Measurements from ENCODE around the gene TMEM138. TPM values are rescaled to one million over a fixed set of nuclear protein-coding genes. Genes with fewer than 3 reads are reported as not detected.

TMEM138 gene
- total and polyA plus RNA-seq, 8 donors, result 10.8 to 39.2 (median 14.3) TPM

- H3K27ac ChIP-seq, result no peak overlapping the region
- no peak overlapping the region for H3K4me3 ChIP-seq
- no peak for FAIRE-seq
- no peak for TF ChIP-seq CTCF (IDR thresholded peaks at IDR 0.05)
- no peak for ATAC-seq
- H3K36me3 ChIP-seq, result peaks cover 0 to 54% (median 12%) of the 10 kb centered on the region in 3 donors
- DNase-seq, result no peak
- WGBS, 2 donors, result 82% methylated on average over 5 of the region's 5 CpGs
- intact Hi-C loops (cut with DNase I), result no loop called here
- no peaks in the 10 kb centered on the region for H3K4me1 ChIP-seq
- no peaks in the 10 kb centered on the region for H3K9me3 ChIP-seq
- no peaks in the 10 kb centered on the region for H3K27me3 ChIP-seq
These were observed 41.9 kb downstream of the TMEM138 start for GRCh38 chr11:61404103-61404502.

DNA sequence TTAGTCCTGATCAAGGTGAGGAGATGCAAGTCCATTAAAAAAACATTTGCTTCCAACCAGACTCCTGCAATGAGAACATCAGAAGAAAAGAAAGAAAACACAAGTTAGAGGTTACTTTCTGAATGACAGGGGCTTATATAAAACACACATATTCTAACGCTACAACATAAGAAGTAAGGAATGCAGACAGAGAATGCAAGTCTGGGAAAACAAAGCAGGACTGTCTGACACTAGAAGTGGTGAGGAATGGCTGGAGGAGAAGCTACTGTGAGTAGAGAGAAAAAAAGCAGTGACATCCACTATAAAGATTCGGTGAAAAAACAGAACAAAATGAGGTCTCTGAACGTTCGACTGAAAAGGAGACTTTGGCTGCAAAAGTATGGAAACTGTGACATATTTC is 42.5 kb downstream of the TMEM138 start:
- Histone ChIP-seq H3K4me1 (no peaks in the 10 kb centered on the region), H3K36me3 (peaks cover 0 to 59% (median 12%) of the 10 kb centered on the region in 3 donors), H3K27me3 (no peaks in the 10 kb centered on the region), H3K27ac (no peak overlapping the region), H3K4me3 (no peak overlapping the region), H3K9me3 (no peaks in the 10 kb centered on the region)
- FAIRE-seq, result no peak
- WGBS, 2 donors, result 88 to 91% methylated on average over 4 of the region's 4 CpGs
- no peak for DNase-seq
- intact Hi-C loops (cut with DNase I), result no loop called here
- no peak for ATAC-seq
- TF ChIP-seq CTCF (IDR thresholded peaks at IDR 0.05), result no peak

GRCh38 chr11:61406067-61406466 is 43.9 kb downstream of the TMEM138 start:
- ATAC-seq, result no peak

DNA sequence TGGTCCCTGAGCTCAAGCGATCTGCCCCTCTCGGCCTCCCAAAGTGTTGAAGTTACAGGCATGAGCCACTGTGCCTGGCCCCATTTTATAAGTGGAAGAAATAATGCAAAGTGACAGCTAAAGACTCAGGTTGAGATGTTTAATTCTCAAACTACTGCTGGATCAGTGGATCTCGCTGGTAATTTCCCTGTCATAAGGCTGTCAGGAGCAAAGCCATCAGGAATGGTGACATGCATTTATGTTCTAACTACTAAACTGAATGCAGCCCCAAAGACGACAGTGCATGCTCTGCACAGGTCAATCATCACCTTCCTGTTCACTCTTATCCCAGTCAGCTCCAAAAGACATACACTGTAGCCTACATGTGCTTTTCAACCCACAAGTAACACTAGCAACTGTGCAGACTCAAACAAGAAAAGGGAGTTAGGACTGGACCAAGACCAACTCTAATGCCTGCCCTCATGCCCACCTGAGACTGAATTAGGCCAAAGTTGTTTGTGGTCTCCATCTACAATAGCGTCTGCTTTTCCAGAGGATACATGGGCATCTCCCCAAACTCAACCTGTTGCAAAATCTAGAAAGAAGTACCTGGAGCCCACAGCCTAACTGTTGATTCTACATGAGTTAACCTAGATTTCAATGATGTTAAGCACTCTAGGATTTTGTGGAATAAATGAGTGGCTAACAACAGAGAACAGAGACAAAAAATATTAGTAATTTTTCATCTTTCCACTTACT is 45.0 kb downstream of the TMEM138 start:
- Histone ChIP-seq H3K27me3 (no peaks in the 10 kb centered on the region), H3K9me3 (no peaks in the 10 kb centered on the region), H3K4me1 (no peaks in the 10 kb centered on the region), H3K36me3 (peaks cover 3 to 84% (median 24%) of the 10 kb centered on the region in 3 donors), H3K27ac (no peak overlapping the region), H3K4me3 (no peak overlapping the region)
- 91 to 93% methylated on average over 5 of the region's 5 CpGs for WGBS, 2 donors
- FAIRE-seq (no peak), DNase-seq (no peak), ATAC-seq (no peak)
- intact Hi-C loops (cut with DNase I), result no loop called here
- TF ChIP-seq CTCF (IDR thresholded peaks at IDR 0.05), result no peak

More at GRCh38 chr11:61406067-61406466, 43.9 kb downstream of the TMEM138 start:
- Histone ChIP-seq H3K27me3 (no peaks in the 10 kb centered on the region), H3K4me3 (no peak overlapping the region), H3K9me3 (no peaks in the 10 kb centered on the region), H3K36me3 (peaks cover 3 to 73% (median 20%) of the 10 kb centered on the region in 3 donors), H3K4me1 (no peaks in the 10 kb centered on the region), H3K27ac (no peak overlapping the region)
- no peak for FAIRE-seq
- intact Hi-C loops (cut with DNase I), result no loop called here
- DNase-seq, result no peak
- TF ChIP-seq CTCF (IDR thresholded peaks at IDR 0.05), result no peak
- 86% methylated on average over 2 of the region's 2 CpGs for WGBS, 2 donors

- Histone ChIP-seq H3K27me3 (no peaks in the 10 kb centered on the region), H3K4me3 (no peak overlapping the region), H3K27ac (no peak overlapping the region), H3K4me1 (peaks cover 5% of the 10 kb centered on the region in 3 donors), H3K36me3 (peaks cover 3 to 91% (median 52%) of the 10 kb centered on the region in 3 donors), H3K9me3 (no peaks in the 10 kb centered on the region)
- intact Hi-C loops (cut with DNase I), result no loop called here
- TF ChIP-seq CTCF (IDR thresholded peaks at IDR 0.05), result no peak
- WGBS, 2 donors, result 74 to 86% methylated on average over 9 of the region's 9 CpGs
- DNase-seq (no peak), FAIRE-seq (no peak), ATAC-seq (no peak)
These were observed 49.4 kb downstream of the TMEM138 start for GRCh38 chr11:61411589-61411988.
